Frontal cortex (tissue), 4 donors: ENCODE data around the gene ASPDH. TPM values are rescaled to one million over a fixed set of nuclear protein-coding genes. Genes with fewer than 3 reads are reported as not detected.

ENCODE experiments used
- DNase-seq, 2 donors: peaks; one replicate each; pipeline ENCODE4 v3.0.0; 2012; ENCODE audit warnings: low spot score in 2 of 2
- FAIRE-seq: peaks from 2 replicates; lab custom pipeline; 2012; peaks lifted over from hg19 to GRCh38; lab: Jason Lieb, UNC
- total RNA-seq: library from RNA; depleted of rRNA; stranded (reverse); fragments of >200 nt; gene quantifications from one replicate; pipeline ENCODE4 v1.2.3, GENCODE V29; 2014
- donor health status: control.
- donor health status: control.
- donor health status: control.

Gene ASPDH
- total RNA-seq = 0.82 TPM

GRCh38 chr19:50513746-50514345, at the start of gene ASPDH:
ASPDH (minus strand) TSS chr19:50513913; CDS start chr19:50513823, 90 bp downstream.
- no peak for FAIRE-seq
- peak in 1 of 2 donors; percentile 60 for DNase-seq

GRCh38 chr19:50562996-50563395, 49.3 kb upstream of the ASPDH start:
- DNase-seq (no peak), FAIRE-seq (no peak)

GRCh38 chr19:50562329-50562728, 48.6 kb upstream of the ASPDH start:
- FAIRE-seq (no peak), DNase-seq (no peak)

GRCh38 chr19:50559636-50560035, 45.9 kb upstream of the ASPDH start:
- DNase-seq (no peak), FAIRE-seq (no peak)

GRCh38 chr19:50558449-50558848, 44.7 kb upstream of the ASPDH start:
- DNase-seq (no peak), FAIRE-seq (no peak)

- no peak for FAIRE-seq
- no peak for DNase-seq
Measured at GRCh38 chr19:50558039-50558438, 44.3 kb upstream of the ASPDH start.

- FAIRE-seq (no peak), DNase-seq (no peak)
Measured at GRCh38 chr19:50557009-50557613, 43.4 kb upstream of the ASPDH start.

- DNase-seq (peak; percentile 73 to 84), FAIRE-seq (no peak)
Measured at GRCh38 chr19:50556282-50557008, 42.7 kb upstream of the ASPDH start.

GRCh38 chr19:50555450-50556281, 42.0 kb upstream of the ASPDH start:
- FAIRE-seq = no peak
- DNase-seq = peak in 1 of 2 donors; percentile 43

- DNase-seq (no peak), FAIRE-seq (no peak)
Measured at GRCh38 chr19:50555033-50555432, 41.3 kb upstream of the ASPDH start.

- no peak for FAIRE-seq
- DNase-seq = no peak
Measured at GRCh38 chr19:50554212-50554611, 40.5 kb upstream of the ASPDH start.

- DNase-seq (no peak), FAIRE-seq (no peak)
Measured at GRCh38 chr19:50553134-50553703, 39.5 kb upstream of the ASPDH start.

GRCh38 chr19:50552540-50552939, 38.8 kb upstream of the ASPDH start:
- DNase-seq (no peak), FAIRE-seq (no peak)

GRCh38 chr19:50551715-50552187, 38.0 kb upstream of the ASPDH start:
- FAIRE-seq (no peak), DNase-seq (peak; percentile 76 to 77)

GRCh38 chr19:50551034-50551714, 37.5 kb upstream of the ASPDH start:
- DNase-seq = peak in 1 of 2 donors; percentile 31

GRCh38 chr19:50550594-50550966, 36.9 kb upstream of the ASPDH start:
- peak in 1 of 2 donors; percentile 44 for DNase-seq

More at GRCh38 chr19:50551034-50551714, 37.5 kb upstream of the ASPDH start:
- FAIRE-seq = no peak

GRCh38 chr19:50549927-50550593, 36.3 kb upstream of the ASPDH start:
- DNase-seq = peak in 1 of 2 donors; percentile 39
- FAIRE-seq = no peak

More at GRCh38 chr19:50550594-50550966, 36.9 kb upstream of the ASPDH start:
- no peak for FAIRE-seq

GRCh38 chr19:50549059-50549926, 35.6 kb upstream of the ASPDH start:
- FAIRE-seq (no peak), DNase-seq (no peak)
